Measurements from ENCODE around the gene PSMC6. TPM values are rescaled to one million over a fixed set of nuclear protein-coding genes. Genes with fewer than 3 reads are reported as not detected.

PSMC6 gene
- total and polyA plus RNA-seq, 2 of the 8 experiments (the other 6 are each of a cell fraction or from before 2014, with no cell fraction given) = 45.1 to 107 TPM

- DNase-seq (ENCODE audit: low read depth in 1 of 2, low spot score in 2 of 2) = no peak
- H3K4me1 ChIP-seq (replicated peaks in 1 of 4; ENCODE audit: control insufficient read depth in 3 of 4, insufficient read depth in 4 of 4, low read length in 3 of 4) = no peaks in the 10 kb centered on the region
- POLR2A ChIA-PET (ENCODE audit: partially characterized antibody) = interaction anchor here (0.7 kb wide), 1 partner anchor 15 kb away, joined by 3 read pairs; no protein-coding TSS in a partner anchor
These were observed 69.8 kb downstream of the PSMC6 start for GRCh38 chr14:52776816-52777215.

More at GRCh38 chr14:52776816-52777215, 69.8 kb downstream of the PSMC6 start:
- TF ChIP-seq RAD21 (IDR thresholded peaks at IDR 0.05 in 1 of 2, conservative IDR thresholded peaks at IDR 0.05 in 1 of 2; ENCODE audit: low read depth in 2 of 2, low read length in 2 of 2) (peak in 1 of 2 experiments; percentile 44; a peak in 3 of 4 replicates), SP2 (IDR thresholded peaks at IDR 0.05; ENCODE audit: low read length) (no peak), TAF1 (IDR thresholded peaks at IDR 0.05; ENCODE audit: low read depth, low read length) (no peak), USF2 (IDR thresholded peaks at IDR 0.05; ENCODE audit: low read length) (no peak), SAP30 (IDR thresholded peaks at IDR 0.05; ENCODE audit: insufficient read depth, insufficient replicate concordance, low read length) (no peak)
- Histone ChIP-seq H2AFZ (ENCODE audit: low read length) (no peak overlapping the region), H4K91ac (replicated peaks; ENCODE audit: insufficient read length, low read length) (no peak overlapping the region), H2BK120ac (replicated peaks; ENCODE audit: low read depth, low read length) (no peak overlapping the region), H4K5ac (ENCODE audit: insufficient read length, low read depth, low read length) (no peak overlapping the region), H3K4me3 (ENCODE audit: extremely low read depth in 1 of 4, insufficient read depth in 2 of 4, low read depth in 3 of 4, low read length in 4 of 4) (no peak overlapping the region), H3K23ac (ENCODE audit: insufficient read length) (no peak overlapping the region), H2BK5ac (ENCODE audit: low read depth, low read length) (no peak overlapping the region), H3K14ac (ENCODE audit: insufficient read length) (no peak overlapping the region), H3K56ac (replicated peaks; ENCODE audit: insufficient read length, low read depth, low read length) (no peak overlapping the region), H3K9ac (replicated peaks in 1 of 4; ENCODE audit: extremely low read depth in 1 of 4, low read depth in 3 of 4, low read length in 3 of 4) (no peak overlapping the region), H3K27ac (ENCODE audit: low read depth, low read length) (no peak overlapping the region), H3K18ac (ENCODE audit: extremely low read depth, low read length) (no peak overlapping the region), H2AK5ac (ENCODE audit: low read depth, low read length) (no peak overlapping the region), H3K27me3 (replicated peaks in 1 of 4; ENCODE audit: control insufficient read depth in 3 of 4, extremely low read depth in 1 of 4, insufficient read depth in 3 of 4, low read length in 3 of 4) (no peaks in the 10 kb centered on the region), H3K9me3 (ENCODE audit: insufficient read depth in 2 of 2, low read depth in 1 of 2, low read length in 1 of 2) (no peaks in the 10 kb centered on the region), H3K79me1 (ENCODE audit: low read depth, low read length) (no peaks in the 10 kb centered on the region), H3K4me2 (ENCODE audit: insufficient read depth in 1 of 2, low read depth in 2 of 2, low read length in 2 of 2) (no peak overlapping the region), H3K36me3 (ENCODE audit: control insufficient read depth in 2 of 4, insufficient read depth in 4 of 4, low read length in 3 of 4) (peaks cover 2 to 49% (median 4%) of the 10 kb centered on the region in 4 experiments; a peak in 4 of 8 replicates), H2BK20ac (ENCODE audit: low read length) (no peak overlapping the region), H3K23me2 (ENCODE audit: low read depth, low read length) (no peaks in the 10 kb centered on the region), H2BK15ac (ENCODE audit: low read length) (no peak overlapping the region), H3K79me2 (ENCODE audit: control insufficient read depth in 1 of 2, insufficient read depth in 2 of 2, low read length in 2 of 2) (no peaks in the 10 kb centered on the region), H4K20me1 (replicated peaks in 1 of 2; ENCODE audit: control insufficient read depth in 1 of 2, insufficient read depth in 2 of 2, low read length in 2 of 2) (no peaks in the 10 kb centered on the region), H3K4ac (replicated peaks; ENCODE audit: insufficient read length, low read depth, low read length) (no peak overlapping the region), H2BK12ac (ENCODE audit: low read depth, low read length) (no peak overlapping the region), H4K8ac (ENCODE audit: extremely low read depth, insufficient read depth, low read length) (no peak overlapping the region)
- FAIRE-seq = no peak
- CTCF ChIA-PET (ENCODE audit: partially characterized antibody) = interaction anchor here (1.1 to 1.8 kb wide), 4 partner anchors 41 to 225 kb away, joined by 4 to 8 read pairs (median 4); partner anchors contain the start of gene TXNDC16
- WGBS, 2 experiments (ENCODE audit: extremely low coverage in 1 of 2, insufficient coverage in 1 of 2, insufficient read length in 1 of 2, insufficient replicate concordance in 2 of 2, low coverage in 1 of 2, low lambda C conversion rate in 2 of 2, missing lambda C conversion rate in 1 of 2) = 91% methylated on average over 7 of the region's 7 CpGs; no CpG with 5 or more reads in 1 of the 2 experiments

Measured in H1 (cell line).